Ascending aorta (tissue), 2 donors: Measurements from ENCODE around the gene HHIP. TPM values are rescaled to one million over a fixed set of nuclear protein-coding genes. Genes with fewer than 3 reads are reported as not detected.

Experiments used
- DNase-seq, 2 donors: peaks; one replicate each; pipeline ENCODE4 v3.0.0-alpha.2; 2019; ENCODE audit warnings: low spot score in 2 of 2
- H3K27ac ChIP-seq, 2 donors: fragments of 200-600 bp; sonication (generic); one replicate each; pipeline ENCODE4 v1.5.1; 2016 to 2017; ENCODE audit warnings: mild to moderate bottlenecking in 1 of 2
- H3K27me3 ChIP-seq: fragments of 200-600 bp; sonication (generic); one replicate; pipeline ENCODE4 v1.5.1; 2017
- H3K36me3 ChIP-seq, 2 donors: fragments of 200-600 bp; sonication (generic); one replicate each; pipeline ENCODE4 v1.5.1; 2016
- H3K4me1 ChIP-seq, 2 donors: fragments of 200-600 bp; sonication (generic); one replicate each; pipeline ENCODE4 v1.5.1; 2016 to 2017; ENCODE audit warnings: mild to moderate bottlenecking in 1 of 2
- H3K4me3 ChIP-seq, 2 donors: fragments of 200-600 bp; sonication (generic); one replicate each; pipeline ENCODE4 v1.5.1; 2016 to 2017; ENCODE audit warnings: mild to moderate bottlenecking in 1 of 2
- H3K9me3 ChIP-seq, 2 donors: fragments of 200-600 bp; sonication (generic); one replicate each; pipeline ENCODE4 v1.5.1; 2016
- CTCF ChIP-seq, 3 experiments: fragments of 200-600 bp in 2 of 3; fragments of 450-650 bp in 1 of 3; sonication (generic) in 2 of 3; IDR thresholded peaks; one replicate each; pipeline ENCODE4 v1.5.1; 2016 to 2019; ENCODE audit warnings: antibody characterized with exemption in 3 of 3, mild to moderate bottlenecking in 1 of 3, moderate library complexity in 1 of 3
- intact Hi-C: fragments of 100-400 bp; cut with DNase I; formaldehyde crosslinking; loops from one replicate; pipeline ENCODE4 v1.15.1; 2023
- total RNA-seq: library from RNA; depleted of rRNA; stranded (reverse); fragments of >200 nt; gene quantifications from one replicate; pipeline ENCODE4 v1.1.0, GENCODE V29; 2016

The HHIP gene
- total RNA-seq, 1 donor from 2014 or later = 2.2 TPM

GRCh38 chr4:144667500-144667899 is 21.5 kb downstream of the HHIP start:
- Histone ChIP-seq H3K27me3 (no peaks in the 10 kb centered on the region), H3K36me3 (no peaks in the 10 kb centered on the region), H3K4me3 (no peak overlapping the region), H3K9me3 (no peaks in the 10 kb centered on the region), H3K4me1 (no peaks in the 10 kb centered on the region), H3K27ac (no peak overlapping the region)
- TF ChIP-seq CTCF (IDR thresholded peaks at IDR 0.05) = no peak
- intact Hi-C loops = no loop called here
- no peak for DNase-seq

- TF ChIP-seq CTCF (IDR thresholded peaks at IDR 0.05) = no peak
- no peaks in the 10 kb centered on the region for H3K4me1 ChIP-seq
- intact Hi-C loops = no loop called here
- no peaks in the 10 kb centered on the region for H3K27me3 ChIP-seq
- H3K9me3 ChIP-seq = no peaks in the 10 kb centered on the region
- H3K36me3 ChIP-seq = no peaks in the 10 kb centered on the region
- no peak for DNase-seq
- no peak overlapping the region for H3K4me3 ChIP-seq
- H3K27ac ChIP-seq = no peak overlapping the region
Observed at GRCh38 chr4:144670776-144671175, 24.8 kb downstream of the HHIP start.

DNA sequence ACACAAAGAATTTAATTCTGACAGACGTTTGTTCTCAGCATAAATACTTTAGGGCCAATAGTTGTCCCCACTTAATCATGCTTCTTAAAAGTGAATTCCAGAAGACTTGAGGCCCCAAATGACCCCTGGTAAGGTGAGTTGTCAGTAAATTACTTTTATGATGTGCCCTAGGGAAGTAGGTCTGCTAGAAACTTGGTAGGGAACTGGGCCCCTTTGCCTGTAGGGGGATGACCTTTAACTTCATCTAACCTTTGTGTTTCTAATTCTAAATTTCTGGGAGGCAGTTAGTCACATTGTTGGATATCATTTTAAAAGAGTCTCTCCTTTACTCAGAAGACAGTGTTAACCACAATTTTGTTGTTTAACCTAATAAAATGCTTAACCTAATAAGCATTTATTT is 28.8 kb downstream of the HHIP start:
- Histone ChIP-seq H3K4me3 (no peak overlapping the region), H3K27ac (no peak overlapping the region), H3K4me1 (no peaks in the 10 kb centered on the region), H3K27me3 (no peaks in the 10 kb centered on the region), H3K36me3 (no peaks in the 10 kb centered on the region), H3K9me3 (no peaks in the 10 kb centered on the region)
- DNase-seq = no peak
- intact Hi-C loops = no loop called here
- no peak for TF ChIP-seq CTCF (IDR thresholded peaks at IDR 0.05)

GRCh38 chr4:144681806-144682205 is 35.9 kb downstream of the HHIP start:
- Histone ChIP-seq H3K4me1 (no peaks in the 10 kb centered on the region), H3K4me3 (no peak overlapping the region), H3K27me3 (no peaks in the 10 kb centered on the region), H3K36me3 (no peaks in the 10 kb centered on the region), H3K27ac (no peak overlapping the region), H3K9me3 (no peaks in the 10 kb centered on the region)
- no peak for DNase-seq
- TF ChIP-seq CTCF (IDR thresholded peaks at IDR 0.05) = no peak
- intact Hi-C loops = no loop called here

DNA sequence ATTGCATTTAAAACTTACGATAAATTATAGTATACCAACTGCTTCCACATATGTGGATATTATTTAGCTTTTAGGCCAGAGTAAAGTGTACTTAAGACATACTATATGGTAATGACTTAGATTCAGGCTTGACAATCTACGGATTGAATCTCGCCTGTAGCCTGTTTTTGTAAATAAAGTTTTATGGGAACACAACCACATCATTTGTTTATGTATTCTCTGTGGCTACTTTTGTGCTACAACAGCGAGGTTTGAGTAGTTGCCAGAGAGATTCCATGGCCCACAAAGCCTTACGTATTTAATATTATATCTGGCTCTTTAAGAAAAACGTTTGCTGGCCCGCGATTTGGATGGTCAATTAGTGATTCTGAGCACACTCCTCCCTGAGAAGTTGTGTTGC is 37.6 kb downstream of the HHIP start:
- Histone ChIP-seq H3K9me3 (no peaks in the 10 kb centered on the region), H3K27ac (no peak overlapping the region), H3K4me1 (no peaks in the 10 kb centered on the region), H3K36me3 (no peaks in the 10 kb centered on the region), H3K4me3 (no peak overlapping the region), H3K27me3 (no peaks in the 10 kb centered on the region)
- intact Hi-C loops = no loop called here
- no peak for TF ChIP-seq CTCF (IDR thresholded peaks at IDR 0.05)
- DNase-seq = no peak

DNA sequence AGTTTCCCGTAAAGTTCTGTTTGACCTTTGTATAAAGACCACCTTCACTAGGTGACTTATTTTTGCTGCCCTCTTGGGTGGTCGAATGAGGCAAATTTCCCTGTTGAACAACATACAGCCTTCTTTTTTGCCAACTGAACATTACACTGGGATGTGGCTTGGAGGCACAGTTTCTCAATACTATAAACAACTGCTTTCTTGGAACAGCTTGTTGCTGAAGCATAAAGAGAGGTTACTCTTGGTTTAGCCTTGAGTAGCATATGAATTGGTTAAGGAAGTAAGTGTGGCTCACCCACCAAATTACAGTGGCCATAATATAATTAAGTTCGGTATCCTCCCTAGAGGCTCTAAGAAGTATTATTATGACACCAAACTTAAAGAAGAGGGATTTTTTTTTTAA is 40.0 kb downstream of the HHIP start:
- Histone ChIP-seq H3K27me3 (no peaks in the 10 kb centered on the region), H3K4me1 (no peaks in the 10 kb centered on the region), H3K4me3 (no peak overlapping the region), H3K9me3 (no peaks in the 10 kb centered on the region), H3K36me3 (no peaks in the 10 kb centered on the region), H3K27ac (no peak overlapping the region)
- no peak for DNase-seq
- TF ChIP-seq CTCF (IDR thresholded peaks at IDR 0.05) = no peak
- intact Hi-C loops = no loop called here
